GM12892 (cell line): ENCODE data around the gene IDUA.

Experiments used
- POLR2A ChIP-seq: IDR thresholded peaks from 2 replicates; pipeline ENCODE4 v1.6.1; 2011; ENCODE audit warnings: low read depth, low read length, control low read depth
- POLR2AphosphoS5 ChIP-seq: IDR thresholded peaks from 2 replicates; pipeline ENCODE4 v1.6.1; 2011; ENCODE audit warnings: low read depth, low read length, control low read depth

DNA sequence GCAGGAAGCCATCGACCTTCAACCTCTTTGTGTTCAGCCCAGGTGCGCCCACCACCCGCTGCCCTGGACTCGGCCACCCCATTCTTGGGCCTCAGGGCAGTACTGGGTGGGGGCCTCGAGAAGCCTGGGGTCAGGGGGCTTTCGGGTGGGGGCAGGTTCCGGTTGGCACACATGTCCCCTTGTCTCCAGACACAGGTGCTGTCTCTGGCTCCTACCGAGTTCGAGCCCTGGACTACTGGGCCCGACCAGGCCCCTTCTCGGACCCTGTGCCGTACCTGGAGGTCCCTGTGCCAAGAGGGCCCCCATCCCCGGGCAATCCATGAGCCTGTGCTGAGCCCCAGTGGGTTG, 17.2 kb downstream of the IDUA start:
- no peak for TF ChIP-seq POLR2A
- TF ChIP-seq POLR2AphosphoS5, result no peak
